K562 (cell line): ENCODE measurements around the gene C1QTNF5. TPM values are rescaled to one million over a fixed set of nuclear protein-coding genes. Genes with fewer than 3 reads are reported as not detected.

Experiments
- EP300 ChIP-seq: IDR thresholded peaks from 2 replicates; pipeline ENCODE4 v1.6.1; 2012; ENCODE audit warnings: low read length, improper control_type of control experiment
- HINFP ChIP-seq: fragments of 450-650 bp; conservative IDR thresholded peaks from 2 replicates; pipeline ENCODE4 v1.6.1; 2016; ENCODE audit warnings: missing genetic modification characterization, low read depth, mild to moderate bottlenecking, control low read depth, missing compliant biosample characterization
- HNRNPK ChIP-seq: fragments of 200-400 bp; formaldehyde crosslinking; IDR thresholded peaks from one replicate; pipeline ENCODE4 v1.6.1; 2018; ENCODE audit warnings: mild to moderate bottlenecking, low read depth, low read length; ENCODE audit not compliant: poor library complexity, severe bottlenecking
- ILF3 ChIP-seq: fragments of 450-650 bp; IDR thresholded peaks from 2 replicates; pipeline ENCODE4 v1.6.1; 2018; ENCODE audit warnings: antibody characterized with exemption, mild to moderate bottlenecking, moderate library complexity, borderline replicate concordance
- KHSRP ChIP-seq: fragments of 450-650 bp; IDR thresholded peaks from 2 replicates; pipeline ENCODE4 v1.6.1; 2017
- MBD2 ChIP-seq: sonication (generic); IDR thresholded peaks from 2 replicates; pipeline ENCODE4 v1.6.1; 2016; ENCODE audit warnings: low read depth, borderline replicate concordance
- MECOM ChIP-seq: fragments of 250-450 bp; sonication (Bioruptor Pico); IDR thresholded peaks from 2 replicates; pipeline ENCODE4 v1.8.0; 2022; ENCODE audit warnings: inconsistent platforms
- NFRKB ChIP-seq: fragments of 450-650 bp; IDR thresholded peaks from 2 replicates; pipeline ENCODE4 v1.6.1; 2016; ENCODE audit warnings: low read depth
- NFXL1 ChIP-seq: fragments of 450-650 bp; formaldehyde crosslinking; IDR thresholded peaks from 2 replicates; pipeline ENCODE4 v1.4.0; 2021; ENCODE audit warnings: mild to moderate bottlenecking
- POLR2G ChIP-seq: fragments of 200-400 bp; formaldehyde crosslinking; IDR thresholded peaks from 2 replicates; pipeline ENCODE4 v1.6.1; 2017; ENCODE audit warnings: low read depth, mild to moderate bottlenecking, antibody characterized with exemption, low read length, moderate library complexity
- RNF2 ChIP-seq: sonication (generic); IDR thresholded peaks from 2 replicates; pipeline ENCODE4 v1.6.1; 2016
- SETDB1 ChIP-seq: IDR thresholded peaks from one replicate; pipeline ENCODE4 v1.6.1; 2012; ENCODE audit warnings: low read length, control low read depth, inconsistent platforms
- STAT5B ChIP-seq: fragments of 250-450 bp; sonication (Bioruptor Pico); IDR thresholded peaks from 2 replicates; pipeline ENCODE4 v1.8.0; 2021; ENCODE audit warnings: mild to moderate bottlenecking, inconsistent platforms
- TAF1 ChIP-seq: IDR thresholded peaks from 2 replicates; pipeline ENCODE4 v1.6.1; 2011; ENCODE audit warnings: mild to moderate bottlenecking, low read length, moderate library complexity; ENCODE audit not compliant: insufficient read depth, control insufficient read depth, severe bottlenecking; ENCODE audit errors: extremely low read depth
- TBP ChIP-seq: optimal IDR thresholded peaks from 2 replicates; pipeline ENCODE3; 2011; ENCODE audit warnings: low read depth, low read length, improper control_type of control experiment
- TOE1 ChIP-seq, 2 experiments: fragments of 450-650 bp in 1 of 2; sonication (generic) in 1 of 2; formaldehyde crosslinking in 1 of 2; IDR thresholded peaks; 2 replicates each; pipeline versions ENCODE4 v1.7.1 to v1.8.0; 2016 to 2022; ENCODE audit warnings: borderline replicate concordance in 2 of 2, mild to moderate bottlenecking in 2 of 2, antibody characterized with exemption in 1 of 2, inconsistent platforms in 1 of 2, low read depth in 1 of 2, missing genetic modification reagents in 1 of 2, moderate library complexity in 1 of 2
- ZNF263 ChIP-seq: sonication (generic); formaldehyde crosslinking; IDR thresholded peaks from 2 replicates; pipeline ENCODE4 v1.8.0; 2022; ENCODE audit warnings: mild to moderate bottlenecking, missing genetic modification reagents, borderline replicate concordance
- ZNF277 ChIP-seq: fragments of 250-450 bp; sonication (Bioruptor Pico); IDR thresholded peaks from 2 replicates; pipeline ENCODE4 v1.8.0; 2022; ENCODE audit warnings: inconsistent platforms, mild to moderate bottlenecking, moderate library complexity, borderline replicate concordance
- ZNF436 ChIP-seq: fragments of 250-450, 450-650 bp; sonication (Bioruptor Pico); formaldehyde crosslinking; IDR thresholded peaks from 2 replicates; pipeline ENCODE4 v1.7.0; 2020; ENCODE audit warnings: mild to moderate bottlenecking
- ZNF551 ChIP-seq: fragments of 250-450 bp; sonication (Bioruptor Pico); IDR thresholded peaks from 2 replicates; pipeline ENCODE4 v1.5.0; 2021; ENCODE audit warnings: mild to moderate bottlenecking, moderate library complexity
- ZNF778 ChIP-seq: fragments of 450-650 bp; formaldehyde crosslinking; IDR thresholded peaks from 2 replicates; pipeline ENCODE4 v1.4.0; 2020; ENCODE audit warnings: mild to moderate bottlenecking, moderate library complexity
- polyA plus RNA-seq, 8 experiments: library from polyadenylated mRNA; depleted of rRNA in 4 of 8; stranded (reverse) in 5 of 8; unstranded in 3 of 8; fragments of >200 nt; fragmentation: Nextera tagmentation in 2 of 8; fragmentation: Illumina TruSeq in 1 of 8; extraction: Ambion mirVana in 2 of 8; extraction: Trizol in 1 of 8; gene quantifications; 2 replicates each; pipeline versions ENCODE4 v1.2.1 to v1.2.3, GENCODE V29; 2011 to 2014; ENCODE audit warnings: inconsistent platforms in 1 of 8, missing spikeins in 1 of 8
- total RNA-seq, 7 experiments: library from RNA; depleted of rRNA in 6 of 7; stranded (reverse); fragments of >200 nt in 6 of 7; fragmentation: Illumina TruSeq in 2 of 7; extraction: Trizol in 2 of 7; gene quantifications; 2 replicates each; pipeline versions ENCODE4 v1.2.1 to v1.2.3, GENCODE V29; 2011 to 2021; ENCODE audit warnings: low replicate concordance in 1 of 7
- TF ChIP-seq, protein P1 (sequence below): fragments of 450-650 bp; formaldehyde crosslinking; IDR thresholded peaks from 2 replicates; pipeline ENCODE4 v1.4.0; 2020; ENCODE audit warnings: mild to moderate bottlenecking, moderate library complexity
- TF ChIP-seq, protein P2 (sequence below): fragments of 250-450 bp; sonication (Bioruptor Pico); IDR thresholded peaks from 2 replicates; pipeline ENCODE4 v1.5.0; 2021

The C1QTNF5 gene
- total and polyA plus RNA-seq, 9 of the 15 experiments (the other 6 are each of a cell fraction or from before 2014, with no cell fraction given), result 0.07 to 0.76 (median 0.24) TPM; not detected in 1

GRCh38 chr11:119339589-119340334 is 921 bp downstream of the C1QTNF5 start (continued):
- TF ChIP-seq HNRNPK (no peak), ZNF551 (no peak), ZNF436 (CRISPR knock-in tag) (no peak), KHSRP (no peak), NFRKB (no peak), STAT5B (no peak), MBD2 (no peak), ZNF277 (CRISPR knock-in tag) (no peak), EP300 (no peak), MECOM (peak; percentile 48; the same call in 1 of the 2 replicates), TOE1 (IDR thresholded peaks at IDR 0.05; ENCODE audit: borderline replicate concordance) (no peak), TOE1 (CRISPR knock-in tag; IDR thresholded peaks at IDR 0.05; ENCODE audit: borderline replicate concordance, low read depth) (no peak), HINFP (tag) (no peak), ZNF263 (CRISPR knock-in tag) (peak; percentile 60; the same call in 1 of the 2 replicates), POLR2G (peak; percentile 76), ILF3 (no peak), TAF1 (no peak), ZNF778 (CRISPR knock-in tag) (no peak), TBP (peak; percentile 33), NFXL1 (CRISPR knock-in tag) (no peak), RNF2 (peak; percentile 7; the same call in 1 of the 2 replicates), SETDB1 (no peak)
- TF ChIP-seq, protein P1, sequence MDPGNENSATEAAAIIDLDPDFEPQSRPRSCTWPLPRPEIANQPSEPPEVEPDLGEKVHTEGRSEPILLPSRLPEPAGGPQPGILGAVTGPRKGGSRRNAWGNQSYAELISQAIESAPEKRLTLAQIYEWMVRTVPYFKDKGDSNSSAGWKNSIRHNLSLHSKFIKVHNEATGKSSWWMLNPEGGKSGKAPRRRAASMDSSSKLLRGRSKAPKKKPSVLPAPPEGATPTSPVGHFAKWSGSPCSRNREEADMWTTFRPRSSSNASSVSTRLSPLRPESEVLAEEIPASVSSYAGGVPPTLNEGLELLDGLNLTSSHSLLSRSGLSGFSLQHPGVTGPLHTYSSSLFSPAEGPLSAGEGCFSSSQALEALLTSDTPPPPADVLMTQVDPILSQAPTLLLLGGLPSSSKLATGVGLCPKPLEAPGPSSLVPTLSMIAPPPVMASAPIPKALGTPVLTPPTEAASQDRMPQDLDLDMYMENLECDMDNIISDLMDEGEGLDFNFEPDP, result no peak
- TF ChIP-seq, protein P2, sequence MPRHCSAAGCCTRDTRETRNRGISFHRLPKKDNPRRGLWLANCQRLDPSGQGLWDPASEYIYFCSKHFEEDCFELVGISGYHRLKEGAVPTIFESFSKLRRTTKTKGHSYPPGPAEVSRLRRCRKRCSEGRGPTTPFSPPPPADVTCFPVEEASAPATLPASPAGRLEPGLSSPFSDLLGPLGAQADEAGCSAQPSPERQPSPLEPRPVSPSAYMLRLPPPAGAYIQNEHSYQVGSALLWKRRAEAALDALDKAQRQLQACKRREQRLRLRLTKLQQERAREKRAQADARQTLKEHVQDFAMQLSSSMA (CRISPR knock-in tag), result no peak
